Glutamatergic neuron (in vitro differentiated cells): ENCODE data around the gene TSGA10IP. TPM values are rescaled to one million over a fixed set of nuclear protein-coding genes. Genes with fewer than 3 reads are reported as not detected.

Experiments
- DNase-seq: peaks from one replicate; pipeline ENCODE4 v3.0.0; 2022
- H3K27ac Mint-ChIP-seq: one replicate; pipeline ENCODE4 v1.8.0; 2020; ENCODE audit warnings: mild to moderate bottlenecking, mixed read lengths, inconsistent platforms; ENCODE audit not compliant: unreplicated experiment
- H3K27me3 Mint-ChIP-seq: one replicate; pipeline ENCODE4 v1.8.0; 2020; ENCODE audit warnings: mild to moderate bottlenecking, moderate library complexity, mixed read lengths, inconsistent platforms; ENCODE audit not compliant: unreplicated experiment
- H3K36me3 Mint-ChIP-seq: one replicate; pipeline ENCODE4 v1.8.0; 2020; ENCODE audit warnings: mild to moderate bottlenecking, mixed read lengths, inconsistent platforms; ENCODE audit not compliant: unreplicated experiment
- H3K4me1 Mint-ChIP-seq: one replicate; pipeline ENCODE4 v1.8.0; 2020; ENCODE audit warnings: mild to moderate bottlenecking, low read depth, mixed read lengths, inconsistent platforms; ENCODE audit not compliant: unreplicated experiment
- H3K4me3 Mint-ChIP-seq: one replicate; pipeline ENCODE4 v1.8.0; 2020; ENCODE audit warnings: mild to moderate bottlenecking, mixed read lengths, inconsistent platforms; ENCODE audit not compliant: unreplicated experiment
- H3K9me3 Mint-ChIP-seq: one replicate; pipeline ENCODE4 v1.8.0; 2020; ENCODE audit warnings: mild to moderate bottlenecking, moderate library complexity, mixed read lengths, inconsistent platforms; ENCODE audit not compliant: unreplicated experiment
- CTCF ChIP-seq: fragments of 200-600 bp; sonication (generic); IDR thresholded peaks from one replicate; pipeline ENCODE4 v1.5.0; 2021; ENCODE audit not compliant: partially characterized antibody, unreplicated experiment
- total RNA-seq: library from RNA; stranded (reverse); fragmentation: NEBNext Ultra II Directional; extraction: Animal tissue kit (Norgen Biotek cat#: 25700); gene quantifications from one replicate; pipeline ENCODE4 v1.2.1, GENCODE V29; 2021; ENCODE audit not compliant: unreplicated experiment

The TSGA10IP gene
- total RNA-seq, 1 donor from 2014 or later = not detected

- no peak for TF ChIP-seq CTCF
- H3K4me1 Mint-ChIP-seq = peaks cover 13% of the 10 kb centered on the region
- no peak for DNase-seq
- H3K9me3 Mint-ChIP-seq = peaks cover 17% of the 10 kb centered on the region
- H3K36me3 Mint-ChIP-seq = peaks cover 4% of the 10 kb centered on the region
- peaks cover 14% of the 10 kb centered on the region for H3K27me3 Mint-ChIP-seq
- H3K4me3 Mint-ChIP-seq = no peak overlapping the region
- no peak overlapping the region for H3K27ac Mint-ChIP-seq
Measured at GRCh38 chr11:65965986-65966762, 20.9 kb downstream of the TSGA10IP start.

- DNase-seq = no peak
- Mint-ChIP-seq H3K9me3 (peaks cover 14% of the 10 kb centered on the region), H3K27me3 (peaks cover 10% of the 10 kb centered on the region), H3K4me3 (no peak overlapping the region), H3K36me3 (peaks cover 4% of the 10 kb centered on the region), H3K4me1 (peaks cover 10% of the 10 kb centered on the region), H3K27ac (no peak overlapping the region)
- TF ChIP-seq CTCF = no peak
Measured at GRCh38 chr11:65967329-65967934, 22.2 kb downstream of the TSGA10IP start.

- TF ChIP-seq CTCF = no peak
- peaks cover 3% of the 10 kb centered on the region for H3K4me1 Mint-ChIP-seq
- peaks cover 12% of the 10 kb centered on the region for H3K9me3 Mint-ChIP-seq
- H3K36me3 Mint-ChIP-seq = peaks cover 4% of the 10 kb centered on the region
- no peak overlapping the region for H3K4me3 Mint-ChIP-seq
- H3K27me3 Mint-ChIP-seq = peaks cover 10% of the 10 kb centered on the region
- no peak for DNase-seq
- peak overlapping the region; percentile 55 for H3K27ac Mint-ChIP-seq
Measured at GRCh38 chr11:65968600-65969482, 23.6 kb downstream of the TSGA10IP start.

GRCh38 chr11:65972116-65972515 is 26.8 kb downstream of the TSGA10IP start:
- Mint-ChIP-seq H3K4me3 (no peak overlapping the region), H3K36me3 (peaks cover 4% of the 10 kb centered on the region), H3K9me3 (peaks cover 14% of the 10 kb centered on the region), H3K27ac (no peak overlapping the region), H3K27me3 (peaks cover 9% of the 10 kb centered on the region), H3K4me1 (peaks cover 8% of the 10 kb centered on the region)
- TF ChIP-seq CTCF = no peak
- DNase-seq = no peak
